Non-pigmented ciliary epithelial cell (primary cell): ENCODE results near the gene BICD2.
A peak's percentile ranks its signal among the peaks of the same experiment; 100 is the strongest.

Experiments
- DNase-seq: peaks from one replicate; pipeline ENCODE4 v3.0.0-alpha.2; 2010; ENCODE audit warnings: low read depth

BICD2 gene

GRCh38 chr9:92727716-92728700 is 36.6 kb downstream of the BICD2 start:
- DNase-seq: no peak

GRCh38 chr9:92726971-92727715 is 37.5 kb downstream of the BICD2 start:
- peak; percentile 34 for DNase-seq

- no peak for DNase-seq
These were observed 38.3 kb downstream of the BICD2 start for GRCh38 chr9:92726348-92726747.

GRCh38 chr9:92725766-92726165 is 38.9 kb downstream of the BICD2 start:
- no peak for DNase-seq

- DNase-seq: no peak
These were observed 39.4 kb downstream of the BICD2 start for GRCh38 chr9:92725266-92725545.

- no peak for DNase-seq
These were observed 39.9 kb downstream of the BICD2 start for GRCh38 chr9:92724528-92725265.

GRCh38 chr9:92723801-92724323 is 40.8 kb downstream of the BICD2 start:
- DNase-seq: no peak

GRCh38 chr9:92723299-92723625 is 41.4 kb downstream of the BICD2 start:
- no peak for DNase-seq

GRCh38 chr9:92722386-92723298 is 42.0 kb downstream of the BICD2 start:
- DNase-seq: no peak

- DNase-seq: no peak
These were observed 43.1 kb downstream of the BICD2 start for GRCh38 chr9:92721548-92721947.

GRCh38 chr9:92720807-92721535 is 43.7 kb downstream of the BICD2 start:
- no peak for DNase-seq

GRCh38 chr9:92720209-92720765 is 44.3 kb downstream of the BICD2 start:
- no peak for DNase-seq

GRCh38 chr9:92719028-92719647 is 45.5 kb downstream of the BICD2 start:
- DNase-seq: no peak

GRCh38 chr9:92718086-92719001 is 46.3 kb downstream of the BICD2 start:
- DNase-seq: no peak

- no peak for DNase-seq
These were observed 47.2 kb downstream of the BICD2 start for GRCh38 chr9:92717201-92718085.

- no peak for DNase-seq
These were observed 48.1 kb downstream of the BICD2 start for GRCh38 chr9:92716557-92716956.

- DNase-seq: no peak
These were observed 49.0 kb downstream of the BICD2 start for GRCh38 chr9:92715488-92716231.
